GM12878 (cell line): Measurements from ENCODE around the gene KLHL26. TPM values are rescaled to one million over a fixed set of nuclear protein-coding genes. Genes with fewer than 3 reads are reported as not detected.

Experiments
- ATAC-seq: fragments of 200-7000 bp; cut with Tn5 transposase; 3 replicates; pipeline ENCODE4 v1.9.1; 2020; ENCODE audit warnings: mild to moderate bottlenecking, moderate library complexity
- BruUV-seq: library from RNA; stranded (reverse); fragments of 400-500 nt; replicated peaks from 2 replicates; lab custom pipeline; 2021; lab: Mats Ljungman, UMichigan
- CTCF ChIA-PET: fragments of 300-600 bp; sonication (Branson Sonifier 250); formaldehyde crosslinking; extraction: SDS; loops from one replicate; lab custom pipeline; 2021; ENCODE audit warnings: inconsistent platforms; lab: Yijun Ruan, JAX
- POLR2A ChIA-PET: fragments of 350-600 bp; formaldehyde crosslinking; extraction: SDS; loops from one replicate; lab custom pipeline; 2021; ENCODE audit warnings: inconsistent platforms; lab: Charles Lee
- RAD21 ChIA-PET: fragments of 300-600 bp; sonication (Branson Sonifier 250); formaldehyde crosslinking; loops from one replicate; lab custom pipeline; 2023; ENCODE audit warnings: antibody characterized with exemption; ENCODE audit not compliant: unreplicated experiment; lab: Charles Lee
- SMC1A ChIA-PET: fragments of 300-600 bp; sonication (Branson Sonifier 250); formaldehyde crosslinking; loops from one replicate; lab custom pipeline; 2023; ENCODE audit not compliant: unreplicated experiment, uncharacterized antibody; lab: Charles Lee
- DNase-seq: peaks from one replicate; pipeline ENCODE4 v3.0.0-alpha.2; 2011; ENCODE audit warnings: low read depth, low spot score
- FAIRE-seq: peaks from 3 replicates; lab custom pipeline; 2011; peaks lifted over from hg19 to GRCh38; lab: Jason Lieb, UNC
- H2AFZ ChIP-seq: 2 replicates; pipeline ENCODE4 v1.6.0; 2011; ENCODE audit warnings: low read depth, low read length, control low read depth; ENCODE audit not compliant: control insufficient read depth
- H3K27ac ChIP-seq: 2 replicates; pipeline ENCODE4 v1.5.1; 2011; ENCODE audit warnings: control low read depth; ENCODE audit not compliant: control insufficient read depth, insufficient read depth
- H3K27me3 ChIP-seq, 2 experiments: replicated peaks in 1 of 2; 2 replicates each; pipeline versions ENCODE4 v1.6.0 to v1.6.1; 2011; ENCODE audit warnings: low read length in 1 of 2; ENCODE audit not compliant: control insufficient read depth in 2 of 2, insufficient read depth in 2 of 2
- H3K36me3 ChIP-seq, 2 experiments: 2 replicates each; pipeline ENCODE4 v1.5.1; 2011; ENCODE audit warnings: low read length in 1 of 2; ENCODE audit not compliant: control insufficient read depth in 2 of 2, insufficient read depth in 2 of 2
- H3K4me1 ChIP-seq: 2 replicates; pipeline ENCODE4 v1.6.1; 2011; ENCODE audit warnings: mild to moderate bottlenecking, low read length, moderate library complexity, mixed read lengths; ENCODE audit not compliant: control insufficient read depth, insufficient read depth
- H3K4me2 ChIP-seq: 2 replicates; pipeline ENCODE4 v1.6.0; 2011; ENCODE audit warnings: control low read depth; ENCODE audit not compliant: control insufficient read depth, insufficient read depth
- H3K4me3 ChIP-seq: fragments of 200-600 bp; sonication (generic); 2 replicates; pipeline ENCODE4 v1.5.1; 2016
- H3K79me2 ChIP-seq: 2 replicates; pipeline ENCODE4 v1.6.0; 2011; ENCODE audit warnings: low read length; ENCODE audit not compliant: control insufficient read depth, insufficient read depth
- H3K9ac ChIP-seq: 2 replicates; pipeline ENCODE4 v1.8.0; 2011; ENCODE audit warnings: low read length, control low read depth, mixed read lengths; ENCODE audit not compliant: control insufficient read depth, insufficient read depth
- H3K9me3 ChIP-seq: replicated peaks from 3 replicates; pipeline ENCODE4 v1.5.1; 2011; ENCODE audit warnings: mild to moderate bottlenecking, low read length; ENCODE audit not compliant: control insufficient read depth, insufficient read depth
- H4K20me1 ChIP-seq: 2 replicates; pipeline ENCODE4 v1.6.0; 2011; ENCODE audit not compliant: control insufficient read depth, insufficient read depth
- ASH2L ChIP-seq: fragments of 300-600, 200-600 bp; sonication (generic); IDR thresholded peaks from 2 replicates; pipeline ENCODE4 v1.6.1; 2017; ENCODE audit warnings: low read depth, mild to moderate bottlenecking, borderline replicate concordance
- BHLHE40 ChIP-seq, 2 experiments: fragments of 450-650 bp in 1 of 2; IDR thresholded peaks; 2 replicates each; pipeline ENCODE4 v1.6.1; 2011 to 2017; ENCODE audit warnings: low read depth in 2 of 2, borderline replicate concordance in 1 of 2, improper control_type of control experiment in 1 of 2, low read length in 1 of 2, mild to moderate bottlenecking in 1 of 2
- CEBPB ChIP-seq, 2 experiments: fragments of 150-350 bp in 1 of 2; IDR thresholded peaks; 2 replicates each; pipeline ENCODE4 v1.6.1; 2012 to 2014; ENCODE audit warnings: low read depth in 2 of 2, low read length in 2 of 2, borderline replicate concordance in 1 of 2, inconsistent platforms in 1 of 2
- ETV6 ChIP-seq, 2 experiments: fragments of 450-650 bp in 1 of 2; IDR thresholded peaks in 1 of 2; conservative IDR thresholded peaks in 1 of 2; 2 replicates each; pipeline ENCODE4 v1.6.1; 2014; ENCODE audit warnings: antibody characterized with exemption in 1 of 2, borderline replicate concordance in 1 of 2, low read depth in 1 of 2, mild to moderate bottlenecking in 1 of 2, moderate library complexity in 1 of 2
- FOXK2 ChIP-seq: fragments of 450-650 bp; IDR thresholded peaks from 2 replicates; pipeline ENCODE4 v1.6.1; 2017; ENCODE audit warnings: mild to moderate bottlenecking, moderate library complexity
- HCFC1 ChIP-seq: fragments of 150-350 bp; IDR thresholded peaks from 2 replicates; pipeline ENCODE4 v1.6.1; 2014; ENCODE audit warnings: low read length
- JUNB ChIP-seq: IDR thresholded peaks from 2 replicates; pipeline ENCODE4 v1.6.1; 2016; ENCODE audit warnings: antibody characterized with exemption, mild to moderate bottlenecking
- KDM1A ChIP-seq: fragments of 200-600 bp; sonication (generic); IDR thresholded peaks from 2 replicates; pipeline ENCODE4 v1.6.1; 2016; ENCODE audit warnings: borderline replicate concordance
- PML ChIP-seq: IDR thresholded peaks from 2 replicates; pipeline ENCODE4 v1.6.1; 2012; ENCODE audit warnings: low read length, inconsistent platforms
- POLR2A ChIP-seq: IDR thresholded peaks from 2 replicates; pipeline ENCODE4 v1.6.1; 2011; ENCODE audit warnings: low read depth, mild to moderate bottlenecking, low read length
- RB1 ChIP-seq: fragments of 450-650 bp; formaldehyde crosslinking; IDR thresholded peaks from 2 replicates; pipeline ENCODE4 v1.6.1; 2017; ENCODE audit warnings: mild to moderate bottlenecking, borderline replicate concordance
- RUNX3 ChIP-seq: IDR thresholded peaks from 2 replicates; pipeline ENCODE4 v1.6.1; 2012; ENCODE audit warnings: low read length, inconsistent platforms
- SPI1 ChIP-seq: IDR thresholded peaks from 2 replicates; pipeline ENCODE4 v1.6.1; 2011; ENCODE audit warnings: low read depth, mild to moderate bottlenecking, low read length, moderate library complexity, borderline replicate concordance; ENCODE audit not compliant: insufficient read depth
- SRF ChIP-seq, 2 experiments: IDR thresholded peaks; 2 replicates each; pipeline ENCODE4 v1.6.1; 2011; ENCODE audit warnings: low read depth in 2 of 2, low read length in 2 of 2, mild to moderate bottlenecking in 1 of 2, moderate library complexity in 1 of 2
- TCF7 ChIP-seq: IDR thresholded peaks from 2 replicates; pipeline ENCODE4 v1.6.1; 2014; ENCODE audit warnings: antibody characterized with exemption, borderline replicate concordance
- WGBS: methylation state at CpG from one replicate; pipeline ENCODE4 v1.1.6; 2016; ENCODE audit warnings: low lambda C conversion rate; ENCODE audit not compliant: insufficient replicate concordance, insufficient coverage; ENCODE audit errors: missing lambda C conversion rate; 5-methylcytosine and 5-hydroxymethylcytosine counted together
- in situ Hi-C: fragments of 300-500 bp; cut with MboI; formaldehyde crosslinking; loops from 9 replicates; pipeline ENCODE4 v1.14.3; 2018; ENCODE audit warnings: mixed read lengths
- intact Hi-C: fragments of 100-400 bp; cut with micrococcal nuclease; formaldehyde crosslinking; loops from one replicate; pipeline ENCODE4 v1.14.2; 2022; ENCODE audit not compliant: unreplicated experiment
- polyA plus RNA-seq, 11 experiments: library from polyadenylated mRNA; depleted of rRNA in 4 of 11; unstranded in 6 of 11; stranded (reverse) in 5 of 11; fragments of >200 nt; fragmentation: Nextera tagmentation in 4 of 11; fragmentation: Illumina TruSeq in 1 of 11; extraction: Ambion mirVana in 4 of 11; extraction: Trizol in 1 of 11; gene quantifications; 1 replicate in 1 of 11; 2 replicates in 10 of 11; pipeline versions ENCODE4 v1.2.1 to v1.2.3, GENCODE V29; 2011 to 2016; ENCODE audit warnings: inconsistent platforms in 2 of 11, missing spikeins in 2 of 11, low read depth in 1 of 11
- total RNA-seq, 4 experiments: library from RNA; depleted of rRNA in 3 of 4; stranded (reverse); fragments of >200 nt in 3 of 4; fragmentation: Illumina TruSeq in 1 of 4; extraction: Trizol in 1 of 4; gene quantifications; 2 replicates each; pipeline versions ENCODE4 v1.2.1 to v1.2.3, GENCODE V29; 2013 to 2021
- TF ChIP-seq, protein P1 (sequence below): fragments of 450-650 bp; IDR thresholded peaks from 2 replicates; pipeline ENCODE4 v1.6.1; 2017; ENCODE audit warnings: antibody characterized with exemption, mild to moderate bottlenecking, moderate library complexity
- TF ChIP-seq, protein P2 (sequence below): fragments of 450-650 bp; IDR thresholded peaks from 2 replicates; pipeline ENCODE4 v1.6.1; 2017; ENCODE audit warnings: mild to moderate bottlenecking, moderate library complexity

Gene KLHL26
- total and polyA plus RNA-seq, 10 of the 15 experiments (the other 5 are each of a cell fraction or from before 2014, with no cell fraction given): 0.18 to 14.6 (median 2.9) TPM

DNA sequence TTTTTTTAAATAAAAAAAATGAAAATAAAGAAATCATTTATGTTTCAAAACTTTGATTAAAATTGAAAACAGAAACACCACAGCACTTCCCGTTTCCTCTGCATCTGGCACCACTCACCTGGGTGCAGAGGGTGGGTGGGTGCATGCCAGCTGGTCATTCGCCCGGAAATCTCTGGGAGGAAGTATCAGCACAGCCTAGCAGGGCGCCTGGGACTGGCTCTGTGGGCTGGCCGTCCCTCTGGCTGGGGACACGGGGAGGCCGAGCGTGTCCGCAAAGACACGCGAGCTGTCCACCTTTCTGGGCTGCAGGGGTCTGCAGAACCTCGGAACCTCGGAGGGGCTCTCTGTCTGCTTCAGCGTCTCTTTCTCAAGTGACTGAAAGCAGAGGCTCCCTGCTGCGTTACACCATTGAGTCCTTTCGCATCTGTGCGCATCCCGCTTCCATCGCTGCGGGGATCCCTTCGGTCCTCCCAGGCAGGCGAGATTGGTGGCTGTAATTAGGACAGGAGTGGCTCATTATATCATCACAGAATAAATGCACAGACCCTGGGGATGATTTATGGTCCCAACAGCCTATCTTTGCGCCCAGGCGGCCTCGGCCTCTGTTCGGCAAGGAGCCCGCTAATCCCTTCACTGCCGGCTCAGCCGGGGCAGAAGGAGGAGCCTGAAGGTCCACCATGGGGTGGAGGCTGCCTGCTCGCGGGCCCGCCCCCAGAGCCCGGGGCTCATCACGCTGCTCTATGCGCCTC, 63.8 kb downstream of the KLHL26 start:
- BruUV-seq: no TSS peak
- TF ChIP-seq ETV6 (conservative IDR thresholded peaks at IDR 0.05 in 1 of 2, IDR thresholded peaks at IDR 0.05 in 1 of 2; ENCODE audit: borderline replicate concordance in 1 of 2, low read depth in 1 of 2): peak in 1 of 2 experiments; percentile 70; a peak in 2 of 4 replicates
- no peak for TF ChIP-seq KDM1A
- peak; percentile 79; the same call in 1 of the 2 replicates for TF ChIP-seq SPI1
- TF ChIP-seq RB1: no peak
- 0 out of 2 replicates have a peak, but pooled peaks have one; percentile 25 for TF ChIP-seq JUNB
- TF ChIP-seq SRF (IDR thresholded peaks at IDR 0.05; ENCODE audit: low read depth in 2 of 2, low read length in 2 of 2): no peak
- no peak for TF ChIP-seq PML
- no peak for TF ChIP-seq TCF7
- TF ChIP-seq BHLHE40 (IDR thresholded peaks at IDR 0.05; ENCODE audit: borderline replicate concordance in 1 of 2, low read depth in 2 of 2, low read length in 1 of 2): peak in 1 of 2 experiments; percentile 17; a peak in 1 of 4 replicates
- no peak for TF ChIP-seq CEBPB (IDR thresholded peaks at IDR 0.05; ENCODE audit: borderline replicate concordance in 1 of 2, low read depth in 2 of 2, low read length in 2 of 2)
- no peak for TF ChIP-seq ASH2L
- peak; percentile 41; the same call in 1 of the 2 replicates for TF ChIP-seq RUNX3
- no peak for TF ChIP-seq HCFC1
- no peak for TF ChIP-seq FOXK2
- TF ChIP-seq POLR2A: 0 out of 2 replicates have a peak, but pooled peaks have one; percentile 35
- TF ChIP-seq, protein P1, sequence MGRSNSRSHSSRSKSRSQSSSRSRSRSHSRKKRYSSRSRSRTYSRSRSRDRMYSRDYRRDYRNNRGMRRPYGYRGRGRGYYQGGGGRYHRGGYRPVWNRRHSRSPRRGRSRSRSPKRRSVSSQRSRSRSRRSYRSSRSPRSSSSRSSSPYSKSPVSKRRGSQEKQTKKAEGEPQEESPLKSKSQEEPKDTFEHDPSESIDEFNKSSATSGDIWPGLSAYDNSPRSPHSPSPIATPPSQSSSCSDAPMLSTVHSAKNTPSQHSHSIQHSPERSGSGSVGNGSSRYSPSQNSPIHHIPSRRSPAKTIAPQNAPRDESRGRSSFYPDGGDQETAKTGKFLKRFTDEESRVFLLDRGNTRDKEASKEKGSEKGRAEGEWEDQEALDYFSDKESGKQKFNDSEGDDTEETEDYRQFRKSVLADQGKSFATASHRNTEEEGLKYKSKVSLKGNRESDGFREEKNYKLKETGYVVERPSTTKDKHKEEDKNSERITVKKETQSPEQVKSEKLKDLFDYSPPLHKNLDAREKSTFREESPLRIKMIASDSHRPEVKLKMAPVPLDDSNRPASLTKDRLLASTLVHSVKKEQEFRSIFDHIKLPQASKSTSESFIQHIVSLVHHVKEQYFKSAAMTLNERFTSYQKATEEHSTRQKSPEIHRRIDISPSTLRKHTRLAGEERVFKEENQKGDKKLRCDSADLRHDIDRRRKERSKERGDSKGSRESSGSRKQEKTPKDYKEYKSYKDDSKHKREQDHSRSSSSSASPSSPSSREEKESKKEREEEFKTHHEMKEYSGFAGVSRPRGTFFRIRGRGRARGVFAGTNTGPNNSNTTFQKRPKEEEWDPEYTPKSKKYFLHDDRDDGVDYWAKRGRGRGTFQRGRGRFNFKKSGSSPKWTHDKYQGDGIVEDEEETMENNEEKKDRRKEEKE: no peak
- TF ChIP-seq, protein P2, sequence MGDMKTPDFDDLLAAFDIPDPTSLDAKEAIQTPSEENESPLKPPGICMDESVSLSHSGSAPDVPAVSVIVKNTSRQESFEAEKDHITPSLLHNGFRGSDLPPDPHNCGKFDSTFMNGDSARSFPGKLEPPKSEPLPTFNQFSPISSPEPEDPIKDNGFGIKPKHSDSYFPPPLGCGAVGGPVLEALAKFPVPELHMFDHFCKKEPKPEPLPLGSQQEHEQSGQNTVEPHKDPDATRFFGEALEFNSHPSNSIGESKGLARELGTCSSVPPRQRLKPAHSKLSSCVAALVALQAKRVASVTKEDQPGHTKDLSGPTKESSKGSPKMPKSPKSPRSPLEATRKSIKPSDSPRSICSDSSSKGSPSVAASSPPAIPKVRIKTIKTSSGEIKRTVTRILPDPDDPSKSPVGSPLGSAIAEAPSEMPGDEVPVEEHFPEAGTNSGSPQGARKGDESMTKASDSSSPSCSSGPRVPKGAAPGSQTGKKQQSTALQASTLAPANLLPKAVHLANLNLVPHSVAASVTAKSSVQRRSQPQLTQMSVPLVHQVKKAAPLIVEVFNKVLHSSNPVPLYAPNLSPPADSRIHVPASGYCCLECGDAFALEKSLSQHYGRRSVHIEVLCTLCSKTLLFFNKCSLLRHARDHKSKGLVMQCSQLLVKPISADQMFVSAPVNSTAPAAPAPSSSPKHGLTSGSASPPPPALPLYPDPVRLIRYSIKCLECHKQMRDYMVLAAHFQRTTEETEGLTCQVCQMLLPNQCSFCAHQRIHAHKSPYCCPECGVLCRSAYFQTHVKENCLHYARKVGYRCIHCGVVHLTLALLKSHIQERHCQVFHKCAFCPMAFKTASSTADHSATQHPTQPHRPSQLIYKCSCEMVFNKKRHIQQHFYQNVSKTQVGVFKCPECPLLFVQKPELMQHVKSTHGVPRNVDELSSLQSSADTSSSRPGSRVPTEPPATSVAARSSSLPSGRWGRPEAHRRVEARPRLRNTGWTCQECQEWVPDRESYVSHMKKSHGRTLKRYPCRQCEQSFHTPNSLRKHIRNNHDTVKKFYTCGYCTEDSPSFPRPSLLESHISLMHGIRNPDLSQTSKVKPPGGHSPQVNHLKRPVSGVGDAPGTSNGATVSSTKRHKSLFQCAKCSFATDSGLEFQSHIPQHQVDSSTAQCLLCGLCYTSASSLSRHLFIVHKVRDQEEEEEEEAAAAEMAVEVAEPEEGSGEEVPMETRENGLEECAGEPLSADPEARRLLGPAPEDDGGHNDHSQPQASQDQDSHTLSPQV: no peak

More for the DNA sequence above, 63.8 kb downstream of the KLHL26 start:
- ChIA-PET SMC1A (no interaction called here), RAD21 (interaction anchor here (1.0 to 1.4 kb wide), 2 partner anchors 11 to 146 kb away, joined by 4 to 5 read pairs; no protein-coding TSS in a partner anchor), CTCF (interaction anchor here (0.6 to 1.9 kb wide), 4 partner anchors 112 to 372 kb away, joined by 3 to 9 read pairs (median 3); partner anchors contain the start of gene REX1BD), POLR2A (no interaction called here)
- WGBS: 3% methylated on average over 35 of the region's 35 CpGs
- H3K36me3 ChIP-seq: no peaks in the 10 kb centered on the region
- H3K9ac ChIP-seq: no peak overlapping the region; the same call in 1 of the 2 replicates
- H3K4me3 ChIP-seq: peak overlapping the region; percentile 67; the same call in 1 of the 2 replicates
- H3K4me2 ChIP-seq: peak overlapping the region; percentile 94
- in situ Hi-C loops: no loop called here
- peak overlapping the region; percentile 60 for H2AFZ ChIP-seq
- no peaks in the 10 kb centered on the region for H3K9me3 ChIP-seq
- DNase-seq (peak; percentile 27), ATAC-seq (peak; percentile 91), FAIRE-seq (no peak)
- no peaks in the 10 kb centered on the region; the same call in 1 of the 2 replicates for H3K79me2 ChIP-seq
- intact Hi-C loops: no loop called here
- 0 out of 2 replicates have a peak, but pooled peaks cover 2% of the 10 kb centered on the region for H4K20me1 ChIP-seq
- no peaks in the 10 kb centered on the region for H3K27me3 ChIP-seq
- H3K27ac ChIP-seq: no peak overlapping the region
- H3K4me1 ChIP-seq: peaks cover 27% of the 10 kb centered on the region
